Mesendoderm (in vitro differentiated cells): ENCODE measurements around the gene SHC2.

Source experiments
- DNase-seq: peaks from one replicate; pipeline ENCODE4 v3.0.0; 2013
- H2AK5ac ChIP-seq: 2 replicates; pipeline ENCODE4 v1.6.1; 2013; ENCODE audit warnings: low read length, inconsistent platforms
- H2BK120ac ChIP-seq: 2 replicates; pipeline ENCODE4 v1.6.1; 2013; ENCODE audit warnings: low read depth, mild to moderate bottlenecking, low read length, moderate library complexity, mixed read lengths
- H2BK15ac ChIP-seq: replicated peaks from 2 replicates; pipeline ENCODE4 v1.6.1; 2013; ENCODE audit warnings: low read depth, mild to moderate bottlenecking, moderate library complexity
- H2BK5ac ChIP-seq: 2 replicates; pipeline ENCODE4 v1.6.1; 2013; ENCODE audit warnings: low read length, inconsistent platforms
- H3K18ac ChIP-seq: 2 replicates; pipeline ENCODE4 v1.6.1; 2013; ENCODE audit warnings: mild to moderate bottlenecking, low read length, mixed read lengths
- H3K23ac ChIP-seq: one replicate; pipeline ENCODE4 v1.6.1; 2013; ENCODE audit warnings: low read length
- H3K27ac ChIP-seq: 2 replicates; pipeline ENCODE4 v1.5.1; 2013; ENCODE audit warnings: low read depth, mild to moderate bottlenecking, inconsistent platforms, low read length, moderate library complexity
- H3K27me3 ChIP-seq: 2 replicates; pipeline ENCODE4 v1.6.1; 2013; ENCODE audit warnings: low read length, control low read depth, mild to moderate bottlenecking, inconsistent platforms; ENCODE audit not compliant: insufficient read depth, poor library complexity
- H3K36me3 ChIP-seq: 2 replicates; pipeline ENCODE4 v1.6.1; 2013; ENCODE audit warnings: low read length, inconsistent platforms; ENCODE audit not compliant: control insufficient read depth, insufficient read depth
- H3K4ac ChIP-seq: one replicate; pipeline ENCODE4 v1.6.1; 2013; ENCODE audit warnings: low read depth, mild to moderate bottlenecking, low read length, moderate library complexity
- H3K4me1 ChIP-seq: 2 replicates; pipeline ENCODE4 v1.6.1; 2013; ENCODE audit warnings: low read depth, low read length, inconsistent platforms; ENCODE audit not compliant: control insufficient read depth
- H3K4me2 ChIP-seq: 2 replicates; pipeline ENCODE4 v1.6.1; 2013; ENCODE audit warnings: low read length
- H3K4me3 ChIP-seq: 2 replicates; pipeline ENCODE4 v1.5.1; 2013; ENCODE audit warnings: mild to moderate bottlenecking, low read length
- H3K56ac ChIP-seq: one replicate; pipeline ENCODE4 v1.6.1; 2013; ENCODE audit warnings: low read length
- H3K79me1 ChIP-seq: 2 replicates; pipeline ENCODE4 v1.6.1; 2013; ENCODE audit warnings: low read length, inconsistent platforms
- H3K79me2 ChIP-seq: 2 replicates; pipeline ENCODE4 v1.6.1; 2013; ENCODE audit warnings: mild to moderate bottlenecking, low read length; ENCODE audit not compliant: control insufficient read depth, insufficient read depth
- H3K9ac ChIP-seq: 2 replicates; pipeline ENCODE4 v1.6.1; 2013; ENCODE audit warnings: low read length, inconsistent platforms
- H4K5ac ChIP-seq: one replicate; pipeline ENCODE4 v1.6.1; 2013; ENCODE audit warnings: low read length
- H4K8ac ChIP-seq: one replicate; pipeline ENCODE4 v1.6.1; 2013; ENCODE audit warnings: low read depth, mild to moderate bottlenecking, control low read depth, low read length, moderate library complexity
- WGBS: extraction: QIAGEN DNeasy Blood & Tissue Kit; methylation state at CpG from one replicate; pipeline ENCODE4 v1.1.7; 2013; ENCODE audit warnings: low lambda C conversion rate, missing lambda C conversion rate; ENCODE audit not compliant: insufficient coverage; ENCODE audit errors: extremely low coverage; 5-methylcytosine and 5-hydroxymethylcytosine counted together

SHC2 gene

GRCh38 chr19:374886-375235 lies 86.0 kb downstream of the SHC2 start:
- Histone ChIP-seq H2BK15ac (no peak overlapping the region), H4K8ac (no peak overlapping the region), H3K9ac (no peak overlapping the region), H2BK120ac (no peak overlapping the region), H3K18ac (no peak overlapping the region), H3K4me1 (no peaks in the 10 kb centered on the region), H2AK5ac (no peak overlapping the region), H2BK5ac (no peak overlapping the region), H3K4me3 (no peak overlapping the region), H3K79me2 (no peaks in the 10 kb centered on the region), H3K56ac (no peak overlapping the region), H3K23ac (no peak overlapping the region), H3K79me1 (no peaks in the 10 kb centered on the region), H3K36me3 (no peaks in the 10 kb centered on the region), H3K4me2 (no peak overlapping the region), H4K5ac (no peak overlapping the region), H3K27ac (no peak overlapping the region), H3K4ac (no peak overlapping the region), H3K27me3 (no peaks in the 10 kb centered on the region)
- no CpG with 5 or more reads among the region's 17 CpGs for WGBS
- no peak for DNase-seq

GRCh38 chr19:374183-374885 lies 86.5 kb downstream of the SHC2 start:
- no peak for DNase-seq
- no peak overlapping the region for H3K9ac ChIP-seq
- no peaks in the 10 kb centered on the region for H3K36me3 ChIP-seq
- WGBS, result no CpG with 5 or more reads among the region's 23 CpGs
- H2BK120ac ChIP-seq, result no peak overlapping the region
- no peak overlapping the region for H3K27ac ChIP-seq
- H3K56ac ChIP-seq, result no peak overlapping the region
- no peak overlapping the region for H4K5ac ChIP-seq
- no peaks in the 10 kb centered on the region for H3K4me1 ChIP-seq
- H3K4ac ChIP-seq, result no peak overlapping the region
- H2BK15ac ChIP-seq, result no peak overlapping the region
- H3K4me3 ChIP-seq, result no peak overlapping the region
- H3K4me2 ChIP-seq, result no peak overlapping the region
- no peak overlapping the region for H3K23ac ChIP-seq
- H4K8ac ChIP-seq, result no peak overlapping the region
- H3K27me3 ChIP-seq, result no peaks in the 10 kb centered on the region
- no peaks in the 10 kb centered on the region for H3K79me2 ChIP-seq
- no peak overlapping the region for H3K18ac ChIP-seq
- no peak overlapping the region for H2AK5ac ChIP-seq
- H2BK5ac ChIP-seq, result no peak overlapping the region
- H3K79me1 ChIP-seq, result no peaks in the 10 kb centered on the region

- H3K56ac ChIP-seq, result no peak overlapping the region
- no peaks in the 10 kb centered on the region for H3K4me1 ChIP-seq
- no peak overlapping the region for H4K8ac ChIP-seq
- H3K23ac ChIP-seq, result no peak overlapping the region
- H3K79me2 ChIP-seq, result no peaks in the 10 kb centered on the region
- H3K4me3 ChIP-seq, result no peak overlapping the region
- H2BK15ac ChIP-seq, result no peak overlapping the region
- no peaks in the 10 kb centered on the region for H3K27me3 ChIP-seq
- no peak overlapping the region for H3K27ac ChIP-seq
- no peak overlapping the region for H2BK120ac ChIP-seq
- no peak overlapping the region for H3K18ac ChIP-seq
- H3K79me1 ChIP-seq, result no peaks in the 10 kb centered on the region
- no peak overlapping the region for H3K4me2 ChIP-seq
- no peak overlapping the region for H3K4ac ChIP-seq
- DNase-seq, result no peak
- no peak overlapping the region for H3K9ac ChIP-seq
- H4K5ac ChIP-seq, result no peak overlapping the region
- no peak overlapping the region for H2AK5ac ChIP-seq
- no CpG with 5 or more reads among the region's 24 CpGs for WGBS
- H3K36me3 ChIP-seq, result no peaks in the 10 kb centered on the region
- H2BK5ac ChIP-seq, result no peak overlapping the region
Observed at GRCh38 chr19:373391-374182, 87.2 kb downstream of the SHC2 start.

GRCh38 chr19:372306-372890 lies 88.4 kb downstream of the SHC2 start:
- H3K4me1 ChIP-seq, result no peaks in the 10 kb centered on the region
- no peak overlapping the region for H4K8ac ChIP-seq
- no peak overlapping the region for H2BK15ac ChIP-seq
- H3K56ac ChIP-seq, result no peak overlapping the region
- H3K36me3 ChIP-seq, result no peaks in the 10 kb centered on the region
- H3K79me1 ChIP-seq, result no peaks in the 10 kb centered on the region
- no peak overlapping the region for H2AK5ac ChIP-seq
- H3K79me2 ChIP-seq, result no peaks in the 10 kb centered on the region
- DNase-seq, result no peak
- no peak overlapping the region for H3K4ac ChIP-seq
- no peak overlapping the region for H3K4me3 ChIP-seq
- no CpG with 5 or more reads among the region's 14 CpGs for WGBS
- no peak overlapping the region for H3K18ac ChIP-seq
- no peak overlapping the region for H3K27ac ChIP-seq
- H3K27me3 ChIP-seq, result no peaks in the 10 kb centered on the region
- no peak overlapping the region for H2BK5ac ChIP-seq
- no peak overlapping the region for H3K23ac ChIP-seq
- H4K5ac ChIP-seq, result no peak overlapping the region
- H2BK120ac ChIP-seq, result no peak overlapping the region
- H3K9ac ChIP-seq, result no peak overlapping the region
- no peak overlapping the region for H3K4me2 ChIP-seq

- H3K27me3 ChIP-seq, result no peaks in the 10 kb centered on the region
- no peak overlapping the region for H2AK5ac ChIP-seq
- H3K79me1 ChIP-seq, result no peaks in the 10 kb centered on the region
- H3K56ac ChIP-seq, result no peak overlapping the region
- WGBS, result no CpG with 5 or more reads among the region's 17 CpGs
- H3K27ac ChIP-seq, result no peak overlapping the region
- DNase-seq, result no peak
- H4K5ac ChIP-seq, result no peak overlapping the region
- no peak overlapping the region for H3K9ac ChIP-seq
- H4K8ac ChIP-seq, result no peak overlapping the region
- H3K4me1 ChIP-seq, result no peaks in the 10 kb centered on the region
- H3K79me2 ChIP-seq, result no peaks in the 10 kb centered on the region
- H3K4ac ChIP-seq, result no peak overlapping the region
- no peaks in the 10 kb centered on the region for H3K36me3 ChIP-seq
- no peak overlapping the region for H2BK5ac ChIP-seq
- no peak overlapping the region for H3K23ac ChIP-seq
- no peak overlapping the region for H3K4me3 ChIP-seq
- H3K18ac ChIP-seq, result no peak overlapping the region
- no peak overlapping the region for H2BK120ac ChIP-seq
- H3K4me2 ChIP-seq, result no peak overlapping the region
- no peak overlapping the region for H2BK15ac ChIP-seq
Observed at GRCh38 chr19:371501-372168, 89.2 kb downstream of the SHC2 start.
